ENCODE results near the gene RLF.
"Not testable (repeated sequence)": the region's sequence is repeated elsewhere in the genome, so short reads cannot be mapped to it uniquely, and the experiment has no call there.

The RLF gene

DNA sequence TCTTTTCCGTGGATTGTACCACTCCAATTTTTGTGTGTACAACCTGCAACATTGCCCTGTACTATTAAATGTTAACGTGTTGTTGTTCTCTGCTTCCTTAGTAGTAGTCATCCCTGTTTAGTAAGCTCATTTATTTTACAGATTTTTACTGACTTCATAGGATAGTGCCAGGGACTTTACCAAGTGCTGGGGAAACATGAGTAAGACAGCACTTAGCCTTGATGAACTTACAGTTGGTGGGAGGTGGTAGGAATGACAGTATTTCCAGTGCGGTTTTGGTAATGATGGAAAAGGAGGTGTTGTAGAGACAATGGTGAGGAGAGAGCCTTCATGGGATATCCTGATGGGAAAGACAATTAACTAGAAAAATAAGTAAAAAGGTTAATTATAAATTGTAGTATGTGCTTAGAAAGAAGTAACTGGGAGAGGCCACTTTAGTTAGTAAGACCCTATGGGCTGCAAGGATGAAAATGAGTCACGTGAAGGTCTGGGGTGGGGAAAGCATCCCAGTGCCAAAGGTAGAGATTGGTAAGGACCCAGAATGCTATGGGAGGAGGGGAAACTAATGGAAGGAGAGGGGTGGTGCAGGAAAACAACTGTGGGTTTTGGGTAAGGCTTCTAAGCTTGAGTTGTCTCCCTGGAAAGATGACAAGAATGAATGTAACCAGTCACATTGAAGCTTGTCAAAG, 1.7 kb downstream of the RLF start:
- no peak for DNase-seq

DNA sequence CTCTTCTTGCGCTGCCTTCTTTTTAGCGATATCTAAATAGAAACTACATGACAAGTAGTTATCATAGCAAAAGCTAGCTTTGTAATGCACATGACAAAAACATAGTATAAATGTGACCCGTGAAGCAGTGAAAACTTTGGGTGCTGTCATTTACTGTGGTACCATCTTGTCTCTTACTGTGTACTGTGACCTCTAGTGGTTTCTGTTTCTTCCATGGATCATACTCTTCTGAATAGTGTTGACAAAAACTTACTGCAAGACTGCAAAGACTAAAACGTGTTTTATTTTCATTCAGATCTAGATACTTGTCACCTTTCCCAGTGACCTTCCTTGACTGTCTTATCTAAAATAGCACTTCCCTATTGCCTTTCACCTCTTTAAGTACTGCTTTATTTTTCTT, 6.1 kb downstream of the RLF start:
- DNase-seq, result no peak

DNA sequence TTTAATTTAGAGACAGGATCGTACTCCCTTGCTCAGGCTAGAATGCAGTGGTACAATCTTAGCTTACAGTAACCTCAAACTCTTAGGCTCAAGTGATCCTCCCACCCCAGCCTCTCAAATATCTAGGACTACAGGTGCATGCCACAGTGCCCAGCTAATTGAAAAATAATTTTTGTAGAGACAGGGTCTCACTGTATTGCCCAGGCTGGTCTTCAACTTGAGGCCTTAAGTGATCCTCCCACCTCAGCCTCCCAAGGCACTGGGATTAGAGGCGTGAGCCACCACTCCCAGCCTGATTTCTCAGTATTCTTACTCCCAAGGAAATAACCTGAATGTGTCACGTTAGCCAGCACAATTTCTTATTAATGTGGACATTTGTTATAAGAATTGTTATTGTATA, 9.8 kb downstream of the RLF start:
- no peak for DNase-seq

DNA sequence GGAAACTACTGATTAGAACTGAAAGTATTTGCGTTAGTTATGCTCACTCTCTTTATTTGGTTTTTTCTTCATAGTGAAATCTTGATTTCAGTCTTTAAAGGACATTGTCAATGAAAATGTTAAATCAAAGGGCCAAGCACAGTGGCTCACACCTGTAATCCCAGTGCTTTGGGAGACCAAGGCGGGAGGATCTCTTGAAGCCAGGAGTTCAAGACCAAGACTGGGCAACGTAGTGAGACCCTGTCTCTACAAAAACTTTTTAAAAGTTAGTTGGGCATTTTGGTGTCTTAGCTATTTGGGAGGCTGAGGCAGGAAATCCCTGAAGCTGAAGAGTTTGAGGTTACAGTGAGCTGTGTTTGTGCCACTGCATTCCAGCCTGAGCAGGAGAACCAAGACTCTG, 13.6 kb downstream of the RLF start:
- DNase-seq, result no peak

- not testable (repeated sequence) for DNase-seq
These were observed 15.8 kb downstream of the RLF start for GRCh38 chr1:40176989-40177388.

- DNase-seq, result no peak
These were observed 17.0 kb downstream of the RLF start for GRCh38 chr1:40178200-40178599.

GRCh38 chr1:40179496-40180089, 18.4 kb downstream of the RLF start:
- DNase-seq, result no peak

- no peak for DNase-seq
These were observed 22.0 kb downstream of the RLF start for GRCh38 chr1:40183055-40183710.

- DNase-seq, result no peak
These were observed 23.0 kb downstream of the RLF start for GRCh38 chr1:40184193-40184592.

GRCh38 chr1:40185951-40186864, 25.0 kb downstream of the RLF start:
- DNase-seq, result no peak

DNA sequence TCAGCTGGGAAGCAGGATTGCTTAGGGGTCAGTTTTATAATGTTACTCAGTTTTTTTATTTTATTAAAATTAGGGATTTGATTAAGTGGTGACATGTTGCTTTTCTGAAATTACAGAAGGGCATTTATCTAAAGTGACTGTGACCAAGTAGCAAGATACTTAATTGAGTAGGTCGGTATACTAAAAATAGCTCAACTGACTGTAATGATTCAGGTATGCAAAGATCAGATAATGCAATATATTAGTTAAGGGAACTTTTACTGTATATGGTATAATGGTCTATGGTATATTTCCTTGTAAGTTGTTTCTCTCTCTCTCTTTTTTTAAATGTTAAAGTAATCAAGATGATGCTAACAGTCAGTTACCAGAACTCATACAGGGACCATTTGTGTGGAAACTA, 26.2 kb downstream of the RLF start:
- DNase-seq, result no peak

GRCh38 chr1:40194639-40195038, 33.5 kb downstream of the RLF start:
- not testable (repeated sequence) for DNase-seq

- no peak for DNase-seq
These were observed 36.5 kb downstream of the RLF start for GRCh38 chr1:40197656-40198055.

DNA sequence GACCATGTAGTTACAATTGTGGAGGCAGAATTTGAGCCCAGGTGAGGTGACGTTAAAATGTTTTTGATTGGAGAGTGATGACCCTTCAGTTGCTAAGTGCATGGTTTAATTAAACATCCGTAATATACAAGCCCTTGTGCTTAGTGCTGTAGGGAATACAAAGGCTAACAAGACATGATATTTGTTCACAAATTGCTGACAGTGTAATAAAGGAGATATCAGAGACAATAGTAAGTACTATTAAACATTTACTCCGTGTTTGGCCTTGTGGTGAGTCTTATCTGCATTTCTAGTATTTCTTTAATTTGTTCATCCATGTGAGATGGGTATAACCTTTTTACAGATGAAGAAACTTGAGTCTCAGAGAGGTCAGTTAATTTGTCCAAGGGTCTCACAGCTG, 37.9 kb downstream of the RLF start:
- no peak for DNase-seq

GRCh38 chr1:40204856-40205255, 43.7 kb downstream of the RLF start:
- no peak for DNase-seq

GRCh38 chr1:40210511-40211204, 49.5 kb downstream of the RLF start:
- DNase-seq, result no peak

DNA sequence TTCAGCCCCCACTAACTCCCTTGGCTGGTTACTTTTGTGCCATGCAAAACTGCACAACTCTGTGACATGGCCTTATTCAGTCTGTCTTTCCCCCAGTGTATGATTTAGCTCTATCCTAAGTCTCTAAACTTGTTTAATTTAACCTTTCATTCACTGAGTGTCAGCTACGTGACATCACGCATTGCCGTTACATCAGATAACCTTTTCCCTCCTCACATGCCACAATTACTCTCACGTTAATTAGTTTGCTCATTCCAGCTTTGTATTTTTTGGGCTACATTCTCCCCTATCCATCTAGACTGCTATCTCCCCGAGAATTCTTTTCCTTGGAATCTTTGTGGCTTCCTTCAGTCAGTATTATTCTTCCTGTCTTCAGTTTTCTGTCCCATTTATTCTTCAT, 57.1 kb downstream of the RLF start:
- no peak for DNase-seq

DNA sequence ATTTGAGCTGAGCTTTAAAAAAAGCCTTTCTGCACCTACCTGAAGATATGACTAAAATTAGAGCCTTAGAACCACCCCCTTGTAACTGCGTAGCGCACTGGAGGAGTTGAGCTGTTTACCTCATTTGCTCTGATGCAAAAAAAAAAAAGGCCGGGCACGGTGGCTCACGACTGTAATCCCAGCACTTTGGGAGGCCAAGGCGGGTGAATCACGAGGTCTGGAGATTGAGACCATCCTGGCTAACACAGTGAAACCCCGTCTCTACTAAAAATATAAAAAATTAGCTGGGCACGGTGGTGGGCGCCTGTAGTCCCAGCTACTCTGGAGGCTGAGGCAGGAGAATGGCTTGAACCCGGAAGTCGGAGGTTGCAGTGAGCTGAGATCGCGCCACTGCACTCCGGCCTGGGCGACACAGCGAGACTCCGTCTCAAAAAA, 60.3 kb downstream of the RLF start:
- not testable (repeated sequence) for DNase-seq

GRCh38 chr1:40221977-40222772, 61.0 kb downstream of the RLF start:
- DNase-seq, result no peak

GRCh38 chr1:40224040-40224439, 62.9 kb downstream of the RLF start:
- no peak for DNase-seq

DNA sequence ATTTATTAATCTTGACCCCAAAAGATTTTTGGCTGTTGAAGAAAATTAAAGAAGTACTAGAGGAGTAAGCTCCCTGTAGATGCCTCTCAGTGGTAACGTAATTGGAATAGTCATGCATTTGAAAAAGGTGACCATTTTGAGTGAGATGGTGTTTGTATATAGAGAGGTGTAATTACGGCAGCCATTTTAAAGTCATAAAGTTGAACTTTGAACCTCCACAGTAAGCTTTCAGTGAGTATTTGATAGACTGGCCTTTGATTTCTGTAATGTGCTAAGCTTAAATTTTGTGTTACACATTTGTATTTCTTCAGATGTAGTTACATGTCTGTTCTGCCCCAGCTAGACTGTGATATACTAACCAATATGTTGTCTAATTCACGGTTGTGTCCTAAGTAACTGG, 65.0 kb downstream of the RLF start:
- DNase-seq, result no peak

DNA sequence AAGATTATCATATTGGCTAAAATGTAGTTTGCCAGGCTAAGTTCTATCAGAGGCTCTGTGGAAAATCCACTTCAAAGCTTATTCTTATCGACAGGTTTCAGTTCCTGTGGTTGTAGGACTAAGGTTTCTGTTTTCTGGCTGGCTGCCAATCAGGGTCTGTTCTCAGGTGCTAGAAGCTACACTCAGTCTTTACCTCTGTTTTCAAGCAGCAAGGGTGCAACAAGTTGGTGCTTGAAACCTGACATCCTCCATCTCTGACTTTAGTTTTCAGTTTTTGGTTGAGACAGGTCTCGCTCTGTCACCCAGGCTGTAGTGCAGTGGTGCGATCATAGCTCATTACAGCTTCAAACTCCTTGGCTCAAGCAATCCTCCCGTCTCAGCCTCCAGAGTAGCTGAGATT, 71.3 kb downstream of the RLF start:
- DNase-seq, result peak; percentile 8
